Stimulated activated CD4-positive, alpha-beta T cell treated with anti-CD3 and anti-CD28 coated beads, Interleukin-4, amount 100 ng/mL, for 4 hours (primary cell): ENCODE results near the gene ZNF470.
A peak's percentile ranks its signal among the peaks of the same experiment; 100 is the strongest.

Source experiments
- DNase-seq, 2 experiments: peaks; one replicate each; pipeline ENCODE4 v3.0.0-alpha.2; 2020

Gene ZNF470

DNA sequence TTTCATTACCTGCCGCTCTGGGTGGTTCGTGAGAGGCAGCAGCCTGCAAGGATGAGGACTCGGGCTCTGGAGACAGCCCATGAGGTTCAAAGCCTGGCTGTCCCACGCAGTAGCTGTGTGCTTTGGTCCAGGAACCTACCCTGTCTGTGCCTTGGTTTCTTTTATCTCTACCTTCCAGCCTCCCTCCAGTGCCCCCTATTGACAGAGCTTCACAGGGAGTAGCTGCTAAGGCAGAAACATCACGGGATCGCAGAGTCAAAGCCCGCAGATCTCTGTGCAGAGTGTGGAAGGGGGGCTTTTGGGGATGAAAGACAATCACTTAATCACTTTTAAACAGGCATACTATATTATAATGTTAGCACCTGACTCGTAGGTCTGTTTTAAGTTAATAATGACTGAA is 44.0 kb downstream of the ZNF470 start:
- no peak for DNase-seq

DNA sequence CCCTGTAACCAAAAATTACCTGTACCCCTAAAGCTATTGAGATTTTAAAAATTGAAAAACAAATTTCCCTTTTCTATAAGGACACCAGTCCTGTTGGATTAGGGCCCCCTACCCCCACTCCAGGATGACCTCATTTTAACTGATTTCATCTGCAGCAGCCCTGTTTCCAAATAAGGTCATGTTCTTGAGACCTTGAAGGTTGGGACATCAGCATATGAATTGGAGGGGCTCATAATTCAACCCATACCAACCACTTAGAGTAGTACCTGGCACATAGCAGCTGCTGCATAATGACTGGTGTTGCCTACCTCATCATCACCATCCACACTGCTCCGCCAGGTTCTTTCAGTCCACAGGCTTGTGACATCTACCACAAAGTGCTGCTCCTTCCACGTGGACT is 45.5 kb downstream of the ZNF470 start:
- no peak for DNase-seq

DNA sequence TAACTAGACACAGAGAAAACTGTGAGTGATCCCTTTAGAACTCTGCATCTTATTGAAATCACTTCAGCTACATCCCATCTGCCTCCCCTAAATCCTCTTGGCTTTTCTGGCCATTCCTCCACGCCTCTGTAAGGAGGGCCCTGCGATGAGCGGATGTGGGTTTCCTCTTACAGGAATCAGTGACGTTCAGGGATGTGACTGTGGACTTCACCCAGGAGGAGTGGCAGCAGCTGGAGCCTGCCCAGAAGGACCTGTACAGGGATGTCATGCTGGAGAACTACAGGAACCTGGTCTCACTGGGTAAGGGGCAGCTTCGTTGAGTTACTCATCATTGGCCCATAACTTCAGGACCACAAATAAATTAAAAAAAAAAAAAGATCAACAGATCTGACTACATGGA is 46.4 kb downstream of the ZNF470 start:
- no peak for DNase-seq

DNA sequence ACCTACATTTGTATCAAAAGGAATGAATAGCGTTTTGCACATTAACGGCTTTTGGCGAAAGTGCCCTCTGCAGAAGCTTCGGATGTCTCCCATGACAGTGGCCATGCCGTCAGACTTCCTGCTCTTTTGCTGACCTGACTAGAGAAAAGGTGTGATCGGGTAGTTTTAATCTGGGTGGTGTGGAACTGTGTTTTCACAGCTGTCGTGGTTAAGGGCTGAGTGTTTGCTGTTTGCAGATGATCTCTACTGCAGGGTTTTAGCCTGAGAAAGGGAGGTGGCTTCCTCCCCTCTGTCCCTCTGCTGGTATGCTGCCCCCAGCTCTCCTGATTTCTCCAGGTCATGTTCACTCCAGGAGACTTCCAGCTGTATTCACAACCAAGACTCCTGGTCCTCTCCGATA is 50.3 kb downstream of the ZNF470 start:
- DNase-seq: no peak

DNA sequence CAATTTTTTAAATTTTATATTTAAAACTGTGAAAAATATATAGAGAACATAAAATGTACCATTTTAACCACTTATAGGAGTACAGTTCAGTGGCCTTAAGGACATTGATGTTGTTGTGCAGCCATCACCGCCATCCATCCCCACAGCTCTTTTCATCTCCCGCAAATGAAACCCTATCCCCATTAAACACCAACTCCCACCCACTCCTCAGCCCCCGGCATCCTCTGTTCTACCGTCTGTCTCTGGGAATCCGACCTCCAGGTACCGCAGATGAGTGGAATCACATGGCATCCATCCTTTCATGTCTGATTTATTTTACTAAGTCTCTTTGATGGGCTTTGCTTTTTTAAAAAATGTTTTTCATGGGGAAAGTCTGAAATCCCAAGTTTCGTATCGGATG is 51.9 kb downstream of the ZNF470 start:
- DNase-seq: no peak

DNA sequence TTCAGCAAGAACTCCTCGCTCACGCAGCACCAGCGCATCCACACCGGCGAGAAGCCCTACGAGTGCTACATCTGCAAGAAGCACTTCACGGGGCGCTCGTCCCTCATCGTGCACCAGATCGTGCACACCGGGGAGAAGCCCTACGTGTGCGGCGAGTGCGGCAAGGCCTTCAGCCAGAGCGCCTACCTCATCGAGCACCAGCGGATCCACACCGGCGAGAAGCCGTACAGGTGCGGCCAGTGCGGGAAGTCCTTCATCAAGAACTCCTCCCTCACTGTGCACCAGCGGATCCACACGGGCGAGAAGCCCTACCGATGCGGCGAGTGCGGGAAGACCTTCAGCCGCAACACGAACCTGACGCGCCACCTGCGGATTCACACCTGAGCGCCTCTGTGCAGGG is 55.1 kb downstream of the ZNF470 start:
- no peak for DNase-seq

DNA sequence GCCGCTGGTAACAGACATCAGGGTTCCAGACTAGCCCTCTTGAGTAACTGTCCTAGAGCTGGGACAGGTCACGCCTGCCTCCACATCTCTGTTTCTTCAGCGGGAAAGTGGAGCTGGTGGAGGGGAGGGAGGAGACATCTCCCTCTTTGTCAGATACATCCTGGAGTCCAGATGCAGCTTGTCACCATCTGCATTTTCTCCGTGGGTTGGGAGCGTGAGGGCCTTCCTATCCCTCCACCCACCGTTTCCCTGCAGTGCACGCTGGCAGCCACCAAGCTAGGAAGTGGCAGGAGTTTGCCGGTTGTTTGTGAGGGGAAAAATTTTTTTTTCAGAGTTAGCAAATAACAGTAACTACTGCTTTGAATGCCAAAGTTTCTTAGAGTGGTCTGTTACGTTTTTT is 55.7 kb downstream of the ZNF470 start:
- no peak for DNase-seq

DNA sequence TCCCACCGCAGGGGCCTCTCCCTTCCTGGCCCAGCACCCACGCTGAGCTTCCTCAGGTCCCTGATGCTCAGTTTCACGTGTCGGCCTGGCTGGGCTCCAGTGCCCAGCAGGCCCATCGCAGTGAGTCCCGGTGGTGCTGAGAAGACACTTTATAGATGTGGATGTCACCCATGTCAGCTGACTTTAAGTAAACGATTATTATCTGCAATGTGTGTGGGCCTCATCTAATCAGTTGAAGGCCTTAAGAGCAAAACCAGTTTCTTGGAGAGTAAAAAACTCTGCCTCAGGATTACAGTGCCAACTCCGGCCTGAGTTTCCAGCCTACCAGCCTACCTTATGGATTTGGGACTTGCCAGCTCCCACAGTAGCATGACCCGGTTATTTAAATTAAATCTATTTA is 58.4 kb downstream of the ZNF470 start:
- no peak for DNase-seq

DNA sequence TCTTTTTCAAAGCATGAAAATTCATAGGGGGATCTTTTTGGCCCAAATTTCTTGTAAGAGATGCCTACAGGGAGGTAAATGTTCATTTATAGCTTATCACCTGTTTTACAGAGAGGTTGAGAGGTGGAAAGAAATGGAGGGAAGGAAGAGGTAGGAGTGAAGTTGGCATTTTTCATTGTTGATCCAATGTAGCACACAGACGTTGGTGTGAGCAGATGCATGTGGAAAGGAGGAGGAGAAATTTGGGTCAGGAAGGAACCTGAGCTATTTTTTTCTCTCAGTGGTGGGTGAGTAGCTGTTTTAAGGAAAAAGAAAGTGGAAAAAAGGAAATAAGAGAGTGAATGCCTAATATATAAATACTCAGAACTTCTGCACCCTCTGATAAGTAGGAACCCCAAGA is 65.8 kb downstream of the ZNF470 start:
- no peak for DNase-seq

DNA sequence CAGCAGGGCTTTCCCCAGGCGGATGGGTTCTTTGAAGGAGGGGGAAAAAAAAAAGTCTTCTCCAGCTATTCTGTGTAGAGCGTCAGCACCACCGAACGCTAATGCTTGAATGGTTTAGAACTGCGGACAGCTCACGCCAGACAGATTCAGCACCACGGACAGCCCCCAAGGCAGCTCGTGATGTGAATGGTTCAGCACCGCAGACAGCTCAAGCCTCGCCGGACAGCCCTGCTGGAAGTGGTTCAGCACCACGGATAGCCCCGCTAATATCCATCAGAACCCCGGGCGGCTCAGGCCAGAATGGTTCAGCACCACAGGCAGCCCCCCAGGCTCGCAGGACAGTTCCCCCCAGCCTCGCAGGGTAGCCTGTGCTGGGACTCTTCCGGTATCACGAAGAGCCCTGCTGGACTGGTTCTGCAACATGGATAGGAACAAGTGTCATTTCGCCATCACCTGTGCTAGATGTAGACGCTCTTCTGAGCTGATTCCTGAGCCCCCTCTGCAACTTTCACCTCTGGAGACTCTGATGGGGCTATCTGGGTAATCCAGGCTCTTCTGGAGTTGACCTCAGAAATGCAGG is 70.8 kb downstream of the ZNF470 start:
- DNase-seq: peak in 1 of 2 experiments; percentile 6
